Measurements from ENCODE around the gene NFATC1.

The NFATC1 gene

GRCh38 chr18:79418236-79418635 lies 22.5 kb downstream of the NFATC1 start:
- TF ChIP-seq CTCF (IDR thresholded peaks at IDR 0.05; ENCODE audit: borderline replicate concordance, control extremely low read depth, extremely low read depth, insufficient read depth, missing control alignments), result no peak
- in situ Hi-C loops (cut with MboI; ENCODE audit: low sequenced_read_pairs, unreplicated experiment), result no loop called here
- DNase-seq (ENCODE audit: low spot score), result no peak

GRCh38 chr18:79418642-79419041 lies 22.9 kb downstream of the NFATC1 start:
- in situ Hi-C loops (cut with MboI; ENCODE audit: low sequenced_read_pairs, unreplicated experiment), result no loop called here
- DNase-seq (ENCODE audit: low spot score), result no peak
- TF ChIP-seq CTCF (IDR thresholded peaks at IDR 0.05; ENCODE audit: borderline replicate concordance, control extremely low read depth, extremely low read depth, insufficient read depth, missing control alignments), result no peak

GRCh38 chr18:79420033-79420745 lies 24.5 kb downstream of the NFATC1 start:
- in situ Hi-C loops (cut with MboI; ENCODE audit: low sequenced_read_pairs, unreplicated experiment), result no loop called here
- DNase-seq (ENCODE audit: low spot score), result no peak
- no peak for TF ChIP-seq CTCF (IDR thresholded peaks at IDR 0.05; ENCODE audit: borderline replicate concordance, control extremely low read depth, extremely low read depth, insufficient read depth, missing control alignments)

- no peak for DNase-seq (ENCODE audit: low spot score)
- no peak for TF ChIP-seq CTCF (IDR thresholded peaks at IDR 0.05; ENCODE audit: borderline replicate concordance, control extremely low read depth, extremely low read depth, insufficient read depth, missing control alignments)
- in situ Hi-C loops (cut with MboI; ENCODE audit: low sequenced_read_pairs, unreplicated experiment), result no loop called here
Measured at GRCh38 chr18:79421275-79421857, 25.6 kb downstream of the NFATC1 start.

- in situ Hi-C loops (cut with MboI; ENCODE audit: low sequenced_read_pairs, unreplicated experiment), result no loop called here
- peak; percentile 67 for DNase-seq (ENCODE audit: low spot score)
- TF ChIP-seq CTCF (IDR thresholded peaks at IDR 0.05; ENCODE audit: borderline replicate concordance, control extremely low read depth, extremely low read depth, insufficient read depth, missing control alignments), result no peak
Measured at GRCh38 chr18:79422022-79422782, 26.5 kb downstream of the NFATC1 start.

- DNase-seq (ENCODE audit: low spot score), result no peak
- in situ Hi-C loops (cut with MboI; ENCODE audit: low sequenced_read_pairs, unreplicated experiment), result no loop called here
- TF ChIP-seq CTCF (IDR thresholded peaks at IDR 0.05; ENCODE audit: borderline replicate concordance, control extremely low read depth, extremely low read depth, insufficient read depth, missing control alignments), result no peak
Measured at GRCh38 chr18:79422783-79423165, 27.0 kb downstream of the NFATC1 start.

All from GM13976 (cell line).